Measurements from ENCODE around the gene ISL1. TPM values are rescaled to one million over a fixed set of nuclear protein-coding genes. Genes with fewer than 3 reads are reported as not detected.
A peak's percentile ranks its signal among the peaks of the same experiment; 100 is the strongest.

Gene ISL1
- total RNA-seq, 1 donor from 2014 or later: not detected

- no peaks in the 10 kb centered on the region for H3K79me2 ChIP-seq (ENCODE audit: low read depth)
- H3K9me3 Mint-ChIP-seq: no peaks in the 10 kb centered on the region
- H3K4me1 ChIP-seq: peaks cover 29% of the 10 kb centered on the region
- H3K36me3 Mint-ChIP-seq: no peaks in the 10 kb centered on the region
- H3K4me3 ChIP-seq: peak overlapping the region; percentile 68
- H3K27me3 ChIP-seq: peaks cover 99% of the 10 kb centered on the region
- H2AFZ ChIP-seq (replicated peaks): peak overlapping the region; percentile 90
- no peaks in the 10 kb centered on the region for H3K36me3 ChIP-seq
- H3K9ac ChIP-seq: no peak overlapping the region
- H3K4me1 Mint-ChIP-seq: peaks cover 30% of the 10 kb centered on the region
- peak; percentile 66 for DNase-seq (ENCODE audit: low spot score)
- H3F3A ChIP-seq (ENCODE audit: low read depth): peaks cover 47% of the 10 kb centered on the region
- no peak overlapping the region for H3K27ac Mint-ChIP-seq
- peaks cover 97% of the 10 kb centered on the region for H3K27me3 Mint-ChIP-seq (ENCODE audit: insufficient read depth, low read depth)
- H3K4me3 Mint-ChIP-seq: peak overlapping the region; percentile 79
- H3K9me3 ChIP-seq (ENCODE audit: low read depth): no peaks in the 10 kb centered on the region
- peak overlapping the region; percentile 96 for H3K4me2 ChIP-seq
- TF ChIP-seq EZH2phosphoT487 (IDR thresholded peaks at IDR 0.05): peak; percentile 71
- TF ChIP-seq EZH2 (IDR thresholded peaks at IDR 0.05): peak; percentile 71
- no peak for TF ChIP-seq CTCF (IDR thresholded peaks at IDR 0.05)
- H3K27ac ChIP-seq: no peak overlapping the region
- peaks cover 90% of the 10 kb centered on the region for H4K20me1 ChIP-seq (ENCODE audit: low read depth)
Measured at GRCh38 chr5:51382521-51383130, 622 bp upstream of the ISL1 start.

GRCh38 chr5:51384281-51384840 is 1.1 kb downstream of the ISL1 start:
- H3K27me3 ChIP-seq: peaks cover 99% of the 10 kb centered on the region
- no peak overlapping the region for H3K4me3 ChIP-seq
- Mint-ChIP-seq H3K4me3 (peak overlapping the region; percentile 79), H3K27ac (no peak overlapping the region), H3K9me3 (no peaks in the 10 kb centered on the region), H3K27me3 (ENCODE audit: insufficient read depth, low read depth) (peaks cover 96% of the 10 kb centered on the region), H3K36me3 (no peaks in the 10 kb centered on the region), H3K4me1 (peaks cover 18% of the 10 kb centered on the region)
- H3K4me2 ChIP-seq: no peak overlapping the region
- H3K36me3 ChIP-seq: no peaks in the 10 kb centered on the region
- no peaks in the 10 kb centered on the region for H3K79me2 ChIP-seq (ENCODE audit: low read depth)
- H3K27ac ChIP-seq: no peak overlapping the region
- H3F3A ChIP-seq (ENCODE audit: low read depth): peaks cover 47% of the 10 kb centered on the region
- peaks cover 90% of the 10 kb centered on the region for H4K20me1 ChIP-seq (ENCODE audit: low read depth)
- TF ChIP-seq CTCF (IDR thresholded peaks at IDR 0.05): no peak
- TF ChIP-seq EZH2phosphoT487 (IDR thresholded peaks at IDR 0.05): no peak
- peak; percentile 78 for TF ChIP-seq EZH2 (IDR thresholded peaks at IDR 0.05)
- H3K9me3 ChIP-seq (ENCODE audit: low read depth): no peaks in the 10 kb centered on the region
- DNase-seq (ENCODE audit: low spot score): no peak
- H3K9ac ChIP-seq: no peak overlapping the region
- no peak overlapping the region for H2AFZ ChIP-seq (replicated peaks)
- peaks cover 17% of the 10 kb centered on the region for H3K4me1 ChIP-seq

GRCh38 chr5:51385216-51385615 is 2.0 kb downstream of the ISL1 start:
- H4K20me1 ChIP-seq (ENCODE audit: low read depth): peaks cover 89% of the 10 kb centered on the region
- H3K27me3 ChIP-seq: peaks cover 99% of the 10 kb centered on the region
- H3K27ac Mint-ChIP-seq: no peak overlapping the region
- H3K4me1 ChIP-seq: peaks cover 19% of the 10 kb centered on the region
- no peaks in the 10 kb centered on the region for H3K9me3 Mint-ChIP-seq
- H3K4me1 Mint-ChIP-seq: peaks cover 20% of the 10 kb centered on the region
- H3K79me2 ChIP-seq (ENCODE audit: low read depth): no peaks in the 10 kb centered on the region
- peaks cover 89% of the 10 kb centered on the region for H3K27me3 Mint-ChIP-seq (ENCODE audit: insufficient read depth, low read depth)
- DNase-seq (ENCODE audit: low spot score): no peak
- H3K9ac ChIP-seq: no peak overlapping the region
- no peaks in the 10 kb centered on the region for H3K9me3 ChIP-seq (ENCODE audit: low read depth)
- no peak for TF ChIP-seq EZH2phosphoT487 (IDR thresholded peaks at IDR 0.05)
- TF ChIP-seq CTCF (IDR thresholded peaks at IDR 0.05): no peak
- no peak for TF ChIP-seq EZH2 (IDR thresholded peaks at IDR 0.05)
- no peak overlapping the region for H3K4me3 Mint-ChIP-seq
- H3K27ac ChIP-seq: no peak overlapping the region
- no peaks in the 10 kb centered on the region for H3K36me3 ChIP-seq
- H2AFZ ChIP-seq (replicated peaks): no peak overlapping the region
- H3K4me2 ChIP-seq: no peak overlapping the region
- H3K4me3 ChIP-seq: no peak overlapping the region
- H3F3A ChIP-seq (ENCODE audit: low read depth): peaks cover 39% of the 10 kb centered on the region
- H3K36me3 Mint-ChIP-seq: no peaks in the 10 kb centered on the region

Data from neural progenitor cell (in vitro differentiated cells).